Duodenal mucosa (tissue), 2 donors: ENCODE data around the gene PDGFD.

ENCODE experiments used
- H3K27ac ChIP-seq: one replicate; pipeline ENCODE4 v1.7.0; 2013; ENCODE audit warnings: low read depth, low read length
- H3K27me3 ChIP-seq, 2 donors: one replicate each; pipeline ENCODE4 v1.7.0; 2013; ENCODE audit warnings: low read length in 2 of 2, control low read depth in 1 of 2; ENCODE audit not compliant: insufficient read depth in 2 of 2, control insufficient read depth in 1 of 2
- H3K36me3 ChIP-seq, 2 donors: one replicate each; pipeline ENCODE4 v1.7.0; 2013; ENCODE audit warnings: low read length in 2 of 2, control low read depth in 1 of 2; ENCODE audit not compliant: insufficient read depth in 2 of 2, control insufficient read depth in 1 of 2
- H3K4me1 ChIP-seq, 2 donors: one replicate each; pipeline ENCODE4 v1.7.0; 2013; ENCODE audit warnings: low read length in 2 of 2, control low read depth in 1 of 2; ENCODE audit not compliant: insufficient read depth in 2 of 2, control insufficient read depth in 1 of 2
- H3K4me3 ChIP-seq, 2 donors: one replicate each; pipeline ENCODE4 v1.7.0; 2013; ENCODE audit warnings: low read length in 2 of 2, low read depth in 1 of 2
- H3K9ac ChIP-seq, 2 donors: one replicate each; pipeline ENCODE4 v1.7.0; 2013; ENCODE audit warnings: low read length in 2 of 2, low read depth in 1 of 2
- H3K9me3 ChIP-seq, 2 donors: one replicate each; pipeline ENCODE4 v1.7.0; 2013; ENCODE audit warnings: low read length in 2 of 2, control low read depth in 1 of 2; ENCODE audit not compliant: control insufficient read depth in 1 of 2

The PDGFD gene

DNA sequence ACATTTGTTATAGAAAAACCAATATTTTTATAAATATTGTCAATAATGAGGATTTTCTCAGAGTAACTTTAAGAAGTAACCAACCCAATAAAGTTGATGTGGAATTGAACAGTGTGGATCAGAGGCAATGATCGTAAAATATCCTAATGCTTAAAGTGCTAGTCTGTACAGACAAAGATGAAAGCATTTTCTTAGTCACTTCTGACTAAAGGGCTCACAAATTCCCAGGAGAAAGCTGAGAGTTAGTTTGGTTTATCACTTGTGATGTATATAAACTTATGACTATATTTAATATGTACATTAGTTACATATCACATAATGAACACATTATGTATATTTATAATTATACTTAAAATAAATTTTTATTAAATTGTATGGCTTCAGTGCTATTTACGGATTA lies 152.9 kb downstream of the PDGFD start:
- Histone ChIP-seq H3K4me3 (no peak overlapping the region), H3K9ac (no peak overlapping the region), H3K4me1 (no peaks in the 10 kb centered on the region), H3K9me3 (no peaks in the 10 kb centered on the region), H3K36me3 (no peaks in the 10 kb centered on the region), H3K27me3 (no peaks in the 10 kb centered on the region), H3K27ac (no peak overlapping the region)

DNA sequence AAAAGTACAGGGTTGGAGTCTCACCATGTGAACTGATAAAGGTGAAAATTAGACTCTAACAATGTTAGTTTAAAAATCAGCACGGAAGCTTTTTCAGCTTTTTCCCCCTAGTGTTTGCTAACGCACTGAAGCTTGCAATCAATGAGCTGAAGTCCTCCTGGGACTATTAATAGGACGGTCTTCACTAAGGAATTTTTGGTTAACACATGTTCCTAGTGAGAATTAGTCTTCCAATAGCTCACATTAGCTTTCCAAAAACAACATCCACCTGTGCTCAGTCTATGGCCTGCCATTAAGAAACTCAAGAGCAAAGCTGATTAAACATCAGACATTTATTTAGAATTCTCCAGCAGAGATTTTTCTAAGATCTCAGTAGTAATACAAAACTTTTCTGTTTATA lies 154.2 kb downstream of the PDGFD start:
- no peaks in the 10 kb centered on the region for H3K27me3 ChIP-seq
- H3K4me1 ChIP-seq = no peaks in the 10 kb centered on the region
- H3K27ac ChIP-seq = no peak overlapping the region
- H3K4me3 ChIP-seq = no peak overlapping the region
- H3K9me3 ChIP-seq = no peaks in the 10 kb centered on the region
- H3K36me3 ChIP-seq = no peaks in the 10 kb centered on the region
- no peak overlapping the region for H3K9ac ChIP-seq

DNA sequence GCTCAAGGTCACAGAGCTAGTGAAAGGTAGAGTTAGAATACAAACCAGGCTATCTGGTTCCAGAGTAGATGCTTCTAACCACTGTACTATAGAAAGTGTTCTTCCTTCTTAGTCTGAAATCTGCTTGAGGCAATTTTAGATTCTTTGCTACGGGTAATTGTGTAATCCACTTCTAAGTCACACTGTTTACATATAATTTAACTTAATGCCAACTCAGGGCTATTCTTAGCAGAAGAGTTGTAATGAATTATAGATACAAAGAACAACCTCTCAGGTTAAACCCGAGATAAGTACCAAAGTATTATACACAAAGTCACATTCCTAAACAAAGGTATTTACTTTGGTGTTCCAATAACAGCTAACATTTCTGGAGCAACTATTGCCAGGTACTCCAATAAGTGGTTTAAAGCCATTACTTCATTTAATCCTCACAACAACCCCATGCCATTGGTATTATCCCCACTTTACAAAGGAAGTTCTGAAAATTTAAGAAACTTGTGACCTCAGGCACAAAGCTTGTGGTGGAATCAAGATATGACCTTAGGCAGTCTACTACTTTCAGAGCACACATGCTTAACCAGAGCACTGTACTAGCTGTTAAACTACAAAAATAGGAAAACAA lies 158.6 kb downstream of the PDGFD start:
- no peaks in the 10 kb centered on the region for H3K9me3 ChIP-seq
- H3K27ac ChIP-seq = no peak overlapping the region
- no peaks in the 10 kb centered on the region for H3K27me3 ChIP-seq
- no peaks in the 10 kb centered on the region for H3K4me1 ChIP-seq
- no peak overlapping the region for H3K9ac ChIP-seq
- H3K36me3 ChIP-seq = no peaks in the 10 kb centered on the region
- no peak overlapping the region for H3K4me3 ChIP-seq

DNA sequence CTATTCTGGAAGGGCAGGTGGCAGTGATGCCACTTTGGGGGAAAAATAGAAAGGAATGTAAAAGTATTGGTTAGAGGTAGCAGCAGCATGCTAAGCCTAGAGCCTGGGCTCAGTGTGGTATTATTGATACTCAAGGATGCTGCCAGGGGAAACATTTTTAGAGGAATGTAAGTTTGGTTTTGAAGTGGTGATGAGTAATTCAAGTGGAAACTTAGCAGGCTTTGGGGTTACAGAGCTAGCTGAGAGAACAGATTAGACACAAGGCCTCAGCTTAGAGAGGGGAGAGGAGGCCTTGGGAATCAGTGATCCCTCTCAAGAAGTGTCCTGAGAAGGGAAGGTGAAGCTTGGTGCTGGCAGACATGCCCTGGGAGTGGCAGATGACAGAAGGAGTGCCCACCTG lies 160.5 kb downstream of the PDGFD start:
- no peaks in the 10 kb centered on the region for H3K36me3 ChIP-seq
- no peaks in the 10 kb centered on the region for H3K9me3 ChIP-seq
- no peak overlapping the region for H3K4me3 ChIP-seq
- H3K27me3 ChIP-seq = no peaks in the 10 kb centered on the region
- no peaks in the 10 kb centered on the region for H3K4me1 ChIP-seq
- no peak overlapping the region for H3K27ac ChIP-seq
- no peak overlapping the region for H3K9ac ChIP-seq

DNA sequence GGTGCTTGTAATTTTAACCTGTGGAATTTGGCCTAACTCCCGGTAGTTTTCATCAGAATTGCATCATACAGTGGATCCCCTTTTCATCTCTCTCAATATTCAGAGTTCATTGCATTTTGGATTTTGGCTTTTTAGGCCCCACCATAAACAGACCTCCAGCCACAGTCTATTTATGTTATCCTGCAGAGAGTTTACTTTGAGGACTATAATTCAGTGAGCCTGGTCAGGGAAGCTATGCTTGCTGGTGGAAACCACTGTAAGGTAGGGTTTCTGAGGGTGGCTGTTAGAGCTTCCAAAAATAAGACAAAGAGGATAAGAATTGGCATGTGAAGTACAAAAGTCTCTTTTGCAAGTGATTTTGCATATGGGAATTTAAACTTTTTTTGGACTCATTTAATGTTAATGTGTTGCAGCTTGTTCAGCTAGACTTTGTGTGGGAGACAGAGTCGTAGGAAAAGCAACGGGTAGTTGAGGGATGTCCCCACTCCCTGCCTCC lies 162.3 kb downstream of the PDGFD start:
- no peaks in the 10 kb centered on the region for H3K27me3 ChIP-seq

DNA sequence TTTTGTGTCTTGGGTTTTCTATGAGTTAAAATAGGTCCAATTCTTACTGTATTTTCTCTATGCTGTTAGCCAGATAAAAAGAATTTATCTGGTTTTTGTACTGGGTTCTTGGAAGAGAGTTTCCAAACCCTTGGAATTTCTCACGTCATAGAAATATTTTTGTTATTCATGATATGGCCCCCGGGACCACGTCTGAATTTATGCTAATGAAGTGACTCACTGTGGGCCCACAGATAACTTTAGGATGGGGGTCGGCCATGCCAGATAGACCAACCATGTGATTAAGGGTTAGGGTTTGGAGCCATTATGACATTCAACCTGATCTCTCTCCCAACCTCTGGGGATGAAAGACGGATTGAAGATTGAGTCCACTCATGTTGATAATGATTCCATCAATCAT lies 163.1 kb downstream of the PDGFD start:
- H3K27ac ChIP-seq = no peak overlapping the region
- no peak overlapping the region for H3K4me3 ChIP-seq
- H3K27me3 ChIP-seq = no peaks in the 10 kb centered on the region
- H3K4me1 ChIP-seq = no peaks in the 10 kb centered on the region
- no peak overlapping the region for H3K9ac ChIP-seq
- H3K9me3 ChIP-seq = no peaks in the 10 kb centered on the region
- no peaks in the 10 kb centered on the region for H3K36me3 ChIP-seq

More for the DNA sequence above, 162.3 kb downstream of the PDGFD start:
- Histone ChIP-seq H3K4me1 (no peaks in the 10 kb centered on the region), H3K9me3 (no peaks in the 10 kb centered on the region), H3K27ac (no peak overlapping the region), H3K36me3 (no peaks in the 10 kb centered on the region), H3K4me3 (no peak overlapping the region), H3K9ac (no peak overlapping the region)

DNA sequence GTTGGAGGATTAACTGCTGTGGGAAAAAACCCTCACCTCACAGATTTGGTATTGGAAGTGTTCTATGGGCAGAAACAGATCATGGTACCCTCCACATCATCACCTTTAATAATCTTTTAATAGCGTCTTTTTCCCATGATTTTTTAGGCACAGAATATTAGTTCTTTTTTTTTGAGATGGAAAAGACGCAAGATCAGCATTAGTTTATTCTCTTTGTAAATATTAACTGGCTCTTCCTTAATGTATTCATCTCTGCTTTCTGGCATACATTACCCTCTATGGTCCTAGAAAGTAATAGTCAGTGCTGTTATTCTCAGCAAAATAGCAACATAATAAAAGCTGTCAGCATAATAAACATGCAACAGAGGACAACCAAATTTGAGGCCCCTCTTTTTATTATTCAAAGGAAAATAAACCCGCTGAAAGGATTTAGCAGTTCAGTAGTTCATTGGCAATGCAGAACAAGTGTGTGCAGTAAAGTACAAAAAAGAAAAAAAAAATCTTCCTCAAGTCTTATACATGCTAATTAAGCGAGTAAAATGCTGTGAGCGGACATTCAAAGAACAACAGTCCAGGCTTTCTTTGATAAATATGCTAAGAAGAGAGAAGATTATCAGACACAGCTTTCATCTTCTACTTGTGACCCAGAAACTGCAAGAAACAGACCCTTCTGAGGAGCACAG lies 165.0 kb downstream of the PDGFD start:
- Histone ChIP-seq H3K4me1 (no peaks in the 10 kb centered on the region), H3K9ac (no peak overlapping the region), H3K9me3 (no peaks in the 10 kb centered on the region), H3K27ac (no peak overlapping the region), H3K4me3 (no peak overlapping the region), H3K36me3 (no peaks in the 10 kb centered on the region), H3K27me3 (no peaks in the 10 kb centered on the region)

DNA sequence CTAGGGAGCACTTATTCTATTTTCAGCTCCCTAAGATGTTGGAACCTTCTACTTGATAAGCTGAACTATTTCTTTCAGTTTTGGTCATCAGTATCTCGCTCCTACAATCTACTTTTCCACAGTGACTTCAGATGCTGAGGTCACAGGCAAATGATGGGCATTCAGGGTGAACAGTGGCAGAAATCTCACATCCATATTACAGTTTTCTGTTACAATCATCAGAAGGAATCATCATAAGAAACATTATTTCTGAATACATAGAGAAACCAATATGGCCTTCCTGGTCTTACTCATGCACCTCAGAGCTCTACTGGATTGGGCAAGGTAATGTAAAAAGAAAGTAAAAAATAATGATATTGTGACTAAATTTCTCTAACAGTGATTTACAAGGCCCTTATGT lies 166.9 kb downstream of the PDGFD start:
- Histone ChIP-seq H3K36me3 (no peaks in the 10 kb centered on the region), H3K27ac (no peak overlapping the region), H3K9me3 (no peaks in the 10 kb centered on the region), H3K4me3 (no peak overlapping the region), H3K4me1 (no peaks in the 10 kb centered on the region), H3K9ac (no peak overlapping the region), H3K27me3 (no peaks in the 10 kb centered on the region)

DNA sequence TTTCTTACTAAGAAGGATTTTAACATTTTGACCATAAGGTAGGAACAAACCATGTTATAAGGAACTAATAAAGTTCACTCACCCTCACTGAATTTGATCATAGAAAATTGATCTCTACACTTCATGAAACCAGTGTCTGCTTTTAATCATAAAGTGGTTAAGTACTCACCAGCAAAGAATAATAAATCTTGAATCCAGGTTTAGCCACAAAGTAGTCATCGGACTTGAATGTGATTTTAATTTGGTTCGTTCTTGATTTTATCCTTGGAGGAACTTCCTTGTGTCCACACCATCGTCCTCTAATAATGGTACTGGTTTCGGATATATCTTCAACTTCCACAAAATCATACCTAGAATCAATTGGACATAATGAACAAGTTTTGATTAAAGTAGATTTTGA lies 168.1 kb downstream of the PDGFD start:
- H3K9ac ChIP-seq = no peak overlapping the region
- no peak overlapping the region for H3K27ac ChIP-seq
- no peaks in the 10 kb centered on the region for H3K36me3 ChIP-seq
- H3K4me3 ChIP-seq = no peak overlapping the region
- H3K4me1 ChIP-seq = no peaks in the 10 kb centered on the region
- H3K27me3 ChIP-seq = no peaks in the 10 kb centered on the region
- H3K9me3 ChIP-seq = no peaks in the 10 kb centered on the region

DNA sequence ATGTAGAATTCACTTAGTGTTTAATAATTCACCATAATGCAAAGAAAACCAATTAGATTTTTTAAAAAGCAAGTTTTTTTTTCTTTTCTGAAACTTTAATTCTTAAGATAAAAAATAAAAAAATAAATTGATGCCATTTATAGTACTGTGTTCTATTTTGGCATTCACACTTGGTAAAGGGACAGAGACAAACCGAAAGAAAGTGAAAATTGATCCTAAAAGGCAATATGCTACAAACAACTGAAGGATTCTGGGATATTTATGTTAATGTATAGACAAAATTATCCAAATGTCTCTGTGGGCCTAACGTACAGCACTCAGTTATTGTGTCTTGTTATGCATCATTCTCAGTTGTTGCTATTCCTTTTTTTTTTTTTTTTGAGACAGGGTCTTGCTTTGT lies 169.4 kb downstream of the PDGFD start:
- no peaks in the 10 kb centered on the region for H3K4me1 ChIP-seq
- H3K27me3 ChIP-seq = no peaks in the 10 kb centered on the region
- H3K36me3 ChIP-seq = no peaks in the 10 kb centered on the region

More for the DNA sequence above, 169.4 kb downstream of the PDGFD start:
- Histone ChIP-seq H3K9ac (no peak overlapping the region), H3K27ac (no peak overlapping the region), H3K9me3 (no peaks in the 10 kb centered on the region), H3K4me3 (no peak overlapping the region)
